GM10266 (cell line): ENCODE results near the gene A1CF.

Experiments used
- DNase-seq: peaks from one replicate; pipeline ENCODE4 v3.0.0; 2012; ENCODE audit errors: extremely low spot score
- TF ChIP-seq, protein P1 (sequence below): IDR thresholded peaks from 2 replicates; pipeline ENCODE4 v1.5.1; 2012; ENCODE audit warnings: mild to moderate bottlenecking, low read depth; ENCODE audit not compliant: control insufficient read depth, insufficient read depth; ENCODE audit errors: missing control alignments

The A1CF gene

DNA sequence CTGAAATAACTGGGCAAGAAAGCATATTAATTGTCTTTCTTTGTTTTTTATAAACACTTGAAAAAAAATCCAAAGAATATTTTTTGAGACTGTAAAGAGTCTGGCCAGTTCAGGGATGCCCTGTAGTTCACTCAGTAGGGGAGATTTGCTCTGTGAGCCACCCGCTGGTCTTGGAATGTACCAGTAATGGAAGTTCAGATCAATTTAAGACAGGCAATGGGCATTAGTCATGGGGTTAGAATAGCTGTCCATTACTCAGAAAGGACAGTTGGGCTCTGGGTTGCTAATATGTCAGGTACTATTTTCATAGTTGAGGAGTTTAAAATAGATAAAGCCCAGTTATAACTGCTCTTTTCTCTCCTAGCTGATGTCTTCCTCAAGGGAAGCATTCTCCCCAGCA lies 38.7 kb downstream of the A1CF start:
- DNase-seq = no peak
- TF ChIP-seq, protein P1, sequence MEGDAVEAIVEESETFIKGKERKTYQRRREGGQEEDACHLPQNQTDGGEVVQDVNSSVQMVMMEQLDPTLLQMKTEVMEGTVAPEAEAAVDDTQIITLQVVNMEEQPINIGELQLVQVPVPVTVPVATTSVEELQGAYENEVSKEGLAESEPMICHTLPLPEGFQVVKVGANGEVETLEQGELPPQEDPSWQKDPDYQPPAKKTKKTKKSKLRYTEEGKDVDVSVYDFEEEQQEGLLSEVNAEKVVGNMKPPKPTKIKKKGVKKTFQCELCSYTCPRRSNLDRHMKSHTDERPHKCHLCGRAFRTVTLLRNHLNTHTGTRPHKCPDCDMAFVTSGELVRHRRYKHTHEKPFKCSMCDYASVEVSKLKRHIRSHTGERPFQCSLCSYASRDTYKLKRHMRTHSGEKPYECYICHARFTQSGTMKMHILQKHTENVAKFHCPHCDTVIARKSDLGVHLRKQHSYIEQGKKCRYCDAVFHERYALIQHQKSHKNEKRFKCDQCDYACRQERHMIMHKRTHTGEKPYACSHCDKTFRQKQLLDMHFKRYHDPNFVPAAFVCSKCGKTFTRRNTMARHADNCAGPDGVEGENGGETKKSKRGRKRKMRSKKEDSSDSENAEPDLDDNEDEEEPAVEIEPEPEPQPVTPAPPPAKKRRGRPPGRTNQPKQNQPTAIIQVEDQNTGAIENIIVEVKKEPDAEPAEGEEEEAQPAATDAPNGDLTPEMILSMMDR = no peak

DNA sequence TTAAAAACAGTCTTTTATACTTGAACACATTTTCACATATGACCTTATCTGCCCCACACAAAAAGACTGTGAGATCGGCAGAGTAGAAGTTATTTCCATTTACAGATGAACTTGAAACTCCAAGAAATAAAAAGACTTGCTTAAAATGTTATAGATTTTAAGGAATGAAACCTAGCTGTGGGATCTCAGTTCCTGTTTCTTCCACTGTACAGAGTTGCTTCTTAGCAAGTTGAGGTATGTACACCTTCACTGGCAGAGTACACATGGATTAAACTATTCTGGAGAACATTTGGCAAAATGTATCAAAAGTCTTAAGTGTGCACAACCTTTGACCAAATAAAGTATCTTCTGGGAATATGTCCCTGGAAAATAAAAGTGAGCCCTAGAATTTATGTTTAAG lies 48.3 kb downstream of the A1CF start:
- TF ChIP-seq, protein P1 = no peak
- DNase-seq = no peak

DNA sequence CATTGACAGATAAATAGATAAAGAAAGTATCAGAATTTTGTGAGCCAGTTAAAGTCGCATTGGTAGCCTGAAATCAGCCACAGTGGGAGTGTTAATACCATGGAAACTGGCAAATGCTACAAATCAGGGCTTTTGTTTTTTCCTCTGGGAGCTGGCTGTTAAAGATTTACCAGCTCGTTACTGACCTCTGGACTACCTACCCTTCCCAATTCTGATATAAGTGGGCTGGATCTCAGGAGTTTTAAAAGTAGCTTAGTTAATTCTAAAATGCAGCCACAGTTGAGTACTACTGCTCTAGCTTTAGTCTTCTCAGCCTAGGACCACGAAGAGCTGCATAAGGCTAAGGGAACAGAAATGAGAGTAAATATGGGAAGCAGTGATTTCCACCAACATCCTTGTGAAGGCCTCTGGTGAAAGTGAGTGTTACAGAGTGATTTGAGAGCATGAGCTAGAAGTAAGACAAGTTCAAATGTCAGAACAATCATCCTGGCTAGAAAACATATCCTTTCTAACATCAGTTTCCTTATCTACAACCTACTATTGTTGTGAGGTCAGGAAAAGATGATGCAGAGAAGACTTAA lies 53.2 kb downstream of the A1CF start:
- TF ChIP-seq, protein P1 = no peak

GRCh38 chr10:50830066-50830465 lies 55.4 kb downstream of the A1CF start:
- no peak for DNase-seq
- TF ChIP-seq, protein P1 = no peak

More for the DNA sequence above, 53.2 kb downstream of the A1CF start:
- no peak for DNase-seq

- no peak for DNase-seq
- TF ChIP-seq, protein P1 = no peak
These were observed 60.6 kb downstream of the A1CF start for GRCh38 chr10:50824782-50825181.

- no peak for DNase-seq
- TF ChIP-seq, protein P1 = no peak
These were observed 61.6 kb downstream of the A1CF start for GRCh38 chr10:50823789-50824188.

GRCh38 chr10:50809596-50809995 lies 75.8 kb downstream of the A1CF start:
- no peak for DNase-seq
- TF ChIP-seq, protein P1 = no peak
